Heart left ventricle (tissue), 13 donors: Measurements from ENCODE around the gene GSTA2.

ENCODE experiments used
- CTCF ChIP-seq, 12 donors: fragments of 200-600 bp; sonication (generic) in 4 of 12; IDR thresholded peaks; one replicate each; pipeline versions ENCODE4 v1.5.0 to v1.8.0; 2018 to 2022; ENCODE audit warnings: antibody characterized with exemption in 12 of 12, mild to moderate bottlenecking in 5 of 12
- POLR2A ChIP-seq, 2 donors: fragments of 450-650 bp; IDR thresholded peaks; one replicate each; pipeline ENCODE4 v1.6.1; 2017; ENCODE audit warnings: antibody characterized with exemption in 2 of 2, mild to moderate bottlenecking in 2 of 2, moderate library complexity in 2 of 2
- donor health status: ischemic (EF 13 %, LVEDD 7.1; RV severe dilation, severe dysfunction).
- donor health status: DM: no; HTN: yes; CAD: no.
- donor health status: DM: no; HTN: no; CAD: no.
- donor health status: ischemic (EF 25% LVEDD 6.9; RV normal size, moderate dysfunction).
- donor health status: ischemic (EF 25% LVEDD 5.7; RV mildly dilated, moderate dysfunction).
- donor health status: ischemic (EF 35%, LVEDD 5.7; RV mildly dilated, moderate dysfunction).
- donor health status: nonischemic (EF 11% LVEDD 7.7; RV severe dilation, severe dysfunction).
- donor health status: DM: yes; HTN: yes; CAD: no.
- donor health status: PGD.
- donor health status: ischemic (EF 29% LVEDD 5.4; RV normal size, mild dysfunction).
- donor health status: nonischemic (EF 23%, LVEDD 6.1; RV moderate dilation, normal function).

DNA sequence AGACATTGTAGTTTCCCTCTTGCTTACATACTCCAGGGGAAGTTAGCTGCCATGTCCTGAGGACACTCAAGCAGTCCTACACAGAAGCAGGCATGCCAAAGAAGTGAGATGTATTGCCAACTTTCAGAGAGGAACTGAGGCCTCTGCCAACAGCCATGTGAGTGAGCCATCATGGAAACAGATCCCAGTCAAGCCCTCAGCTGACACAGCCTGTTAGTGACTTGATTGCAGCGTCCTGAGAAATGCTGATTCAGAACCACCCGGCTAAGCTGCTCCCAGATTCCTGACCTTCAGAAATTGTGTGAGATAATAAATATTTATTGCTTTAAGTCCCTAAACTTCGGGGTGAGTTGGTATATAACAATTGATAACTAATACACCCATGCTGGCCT lies 38.1 kb downstream of the GSTA2 start:
- no peak for TF ChIP-seq POLR2A (IDR thresholded peaks at IDR 0.05)
- no peak for TF ChIP-seq CTCF (IDR thresholded peaks at IDR 0.05)
